Muscle layer of colon (tissue), 2 donors: ENCODE results near the gene PLPP7.
"Not testable (repeated sequence)": the region's sequence is repeated elsewhere in the genome, so short reads cannot be mapped to it uniquely, and the experiment has no call there.

Experiments used
- H3K27ac ChIP-seq: one replicate; pipeline ENCODE4 v1.7.0; 2013; ENCODE audit warnings: low read depth, mild to moderate bottlenecking, low read length, moderate library complexity
- H3K27me3 ChIP-seq, 2 donors: one replicate each; pipeline ENCODE4 v1.7.0; 2013; ENCODE audit warnings: low read length in 2 of 2, mild to moderate bottlenecking in 2 of 2; ENCODE audit not compliant: insufficient read depth in 2 of 2, control insufficient read depth in 1 of 2
- H3K36me3 ChIP-seq: one replicate; pipeline ENCODE4 v1.7.0; 2013; ENCODE audit warnings: mild to moderate bottlenecking, low read length; ENCODE audit not compliant: insufficient read depth
- H3K4me1 ChIP-seq: one replicate; pipeline ENCODE4 v1.7.0; 2013; ENCODE audit warnings: mild to moderate bottlenecking, low read length; ENCODE audit not compliant: insufficient read depth
- H3K4me3 ChIP-seq, 2 donors: one replicate each; pipeline ENCODE4 v1.7.0; 2013; ENCODE audit warnings: low read length in 2 of 2, low read depth in 1 of 2, mild to moderate bottlenecking in 1 of 2, moderate library complexity in 1 of 2
- H3K9ac ChIP-seq: one replicate; pipeline ENCODE4 v1.7.0; 2013; ENCODE audit warnings: low read length
- H3K9me3 ChIP-seq: one replicate; pipeline ENCODE4 v1.7.0; 2013; ENCODE audit warnings: mild to moderate bottlenecking, low read length
- donor health status: abdominal sarcoma.
- donor health status: Adenocarcinoma of cecum.

The PLPP7 gene

DNA sequence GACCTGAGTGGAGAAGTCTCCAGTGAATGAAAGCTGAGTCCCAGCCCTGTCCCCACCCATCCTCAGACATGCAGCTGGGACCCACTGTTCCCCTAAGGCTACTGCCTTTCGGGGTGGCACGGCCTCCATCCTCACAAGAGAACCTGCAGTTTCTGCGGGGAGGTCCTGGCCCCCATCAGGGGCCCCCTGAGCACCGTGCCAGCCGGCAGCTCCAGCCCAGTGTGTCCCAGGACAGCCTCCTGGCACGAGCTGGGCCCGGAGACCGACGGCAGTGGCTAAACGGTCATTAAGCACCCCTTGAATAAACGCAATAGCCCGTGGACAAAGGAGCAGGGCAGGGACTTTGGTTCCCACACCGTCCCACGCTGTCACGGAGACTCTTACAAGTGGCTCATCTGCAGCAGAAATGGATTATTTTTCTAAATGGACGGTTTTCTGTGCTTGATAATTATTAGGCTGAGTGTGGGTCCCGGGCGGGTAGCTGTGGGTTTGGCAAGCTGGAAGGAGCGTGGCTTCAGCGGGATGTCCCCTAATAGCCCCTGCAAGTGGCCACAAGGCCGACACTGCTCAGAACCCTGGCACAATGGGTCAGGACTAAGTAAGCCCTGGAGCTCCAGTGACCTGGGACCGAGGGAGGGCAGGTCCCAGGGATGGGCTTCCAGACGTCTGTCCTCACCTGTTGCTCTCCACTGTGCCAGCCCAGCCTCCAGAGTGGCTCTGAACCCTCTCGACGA lies 30.7 kb upstream of the PLPP7 start:
- Histone ChIP-seq H3K4me3 (no peak overlapping the region), H3K27ac (no peak overlapping the region), H3K4me1 (peaks cover 10% of the 10 kb centered on the region), H3K27me3 (no peaks in the 10 kb centered on the region), H3K9ac (no peak overlapping the region), H3K9me3 (no peaks in the 10 kb centered on the region), H3K36me3 (no peaks in the 10 kb centered on the region)

DNA sequence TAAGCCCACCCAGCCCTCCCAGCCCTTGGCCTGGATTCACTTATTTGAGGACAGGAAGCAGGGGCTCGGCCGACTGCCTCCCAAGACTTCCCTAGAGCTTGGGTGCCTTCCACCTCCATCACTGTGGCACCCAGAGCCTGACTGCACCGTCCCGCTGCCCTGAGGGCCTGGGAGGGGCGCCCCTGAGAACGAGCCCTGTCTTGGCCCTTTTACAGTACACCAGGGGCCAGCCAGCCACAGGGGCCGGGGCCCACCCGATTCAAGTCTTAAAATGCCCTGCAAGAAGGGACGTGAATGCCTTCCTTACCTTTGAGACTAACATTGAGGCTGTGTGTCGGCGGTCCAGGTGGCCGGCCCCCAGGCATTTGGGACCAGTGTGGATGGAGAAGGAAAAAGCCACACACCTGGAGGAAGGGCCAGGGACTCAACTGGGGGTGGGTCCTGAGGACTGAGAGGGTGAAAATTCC lies 30.1 kb upstream of the PLPP7 start:
- Histone ChIP-seq H3K9me3 (no peaks in the 10 kb centered on the region), H3K9ac (no peak overlapping the region), H3K4me3 (no peak overlapping the region), H3K4me1 (peaks cover 10% of the 10 kb centered on the region), H3K27ac (no peak overlapping the region), H3K27me3 (no peaks in the 10 kb centered on the region), H3K36me3 (no peaks in the 10 kb centered on the region)

DNA sequence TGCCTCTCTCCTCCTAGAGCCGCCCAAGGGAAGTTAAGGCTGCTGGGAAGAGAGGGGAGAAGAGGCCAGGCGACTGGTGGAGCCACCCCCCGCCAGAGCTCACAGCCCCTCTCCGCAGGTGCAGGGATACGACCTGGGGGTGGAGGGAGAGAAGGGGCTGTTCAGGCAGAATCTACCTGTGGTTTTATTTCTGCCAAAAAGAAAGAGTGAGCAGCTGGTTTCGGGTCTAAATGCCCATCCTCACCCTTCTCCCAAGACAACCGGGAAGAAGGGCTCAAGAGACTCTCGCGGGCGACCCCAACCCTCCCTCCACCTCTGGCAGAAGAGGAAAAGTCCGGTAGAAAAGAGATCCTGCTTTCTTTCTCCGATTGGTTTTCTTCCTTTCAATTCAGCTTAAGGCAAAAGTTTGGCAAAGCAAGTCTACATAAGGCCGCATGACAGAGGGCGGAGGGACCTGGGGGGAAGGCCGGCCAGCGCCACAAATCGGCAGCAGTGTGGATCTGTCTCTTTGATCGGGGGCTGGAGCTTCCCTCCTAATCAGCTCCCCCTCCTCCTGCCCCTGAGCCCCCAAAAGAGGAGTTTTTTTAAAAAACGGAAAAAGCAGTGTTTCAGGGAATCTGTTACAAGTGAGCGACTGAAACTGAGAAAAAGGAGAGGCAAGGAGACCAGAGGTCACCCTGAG lies 29.5 kb upstream of the PLPP7 start:
- H3K9ac ChIP-seq, result no peak overlapping the region
- H3K36me3 ChIP-seq, result no peaks in the 10 kb centered on the region
- H3K27me3 ChIP-seq, result no peaks in the 10 kb centered on the region
- no peak overlapping the region for H3K4me3 ChIP-seq
- H3K4me1 ChIP-seq, result peaks cover 10% of the 10 kb centered on the region
- H3K9me3 ChIP-seq, result no peaks in the 10 kb centered on the region
- no peak overlapping the region for H3K27ac ChIP-seq

- Histone ChIP-seq H3K27ac (no peak overlapping the region), H3K9me3 (no peaks in the 10 kb centered on the region), H3K4me3 (no peak overlapping the region), H3K4me1 (peaks cover 8% of the 10 kb centered on the region), H3K36me3 (no peaks in the 10 kb centered on the region), H3K9ac (no peak overlapping the region), H3K27me3 (no peaks in the 10 kb centered on the region)
These were observed 28.6 kb upstream of the PLPP7 start for GRCh38 chr9:131260751-131261452.

DNA sequence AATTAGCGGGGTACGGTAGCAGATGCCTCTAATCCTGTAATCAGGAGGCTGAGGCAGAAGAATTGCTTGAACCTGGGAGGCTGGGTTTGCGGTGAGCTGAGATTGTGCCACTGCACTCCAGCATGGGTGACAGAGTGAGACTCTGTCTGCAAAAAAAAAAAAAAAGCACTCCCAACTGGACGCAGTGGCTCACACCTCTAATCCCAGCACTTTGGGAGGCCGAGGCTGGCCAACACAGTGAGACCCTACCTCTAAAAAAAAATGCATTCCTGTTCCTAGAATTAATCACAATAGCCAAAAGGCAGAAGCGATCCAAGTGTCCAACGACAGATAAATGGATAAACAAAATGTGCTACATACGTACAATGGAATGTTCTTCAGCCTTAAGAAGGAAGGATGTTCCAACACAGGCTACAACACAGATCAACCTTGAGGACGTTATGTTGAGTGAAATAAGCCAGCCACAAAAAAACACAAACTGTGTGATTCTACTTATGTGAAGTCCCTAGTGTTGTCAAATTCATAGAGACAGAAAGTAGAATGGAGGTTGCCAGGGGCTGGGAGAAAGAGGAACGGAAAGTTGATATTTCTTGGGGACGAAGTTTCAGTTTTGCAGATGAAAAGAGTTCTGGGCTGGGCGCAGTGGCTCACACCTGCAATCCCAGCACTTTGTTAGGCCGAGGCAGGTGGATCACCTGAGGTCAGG lies 27.0 kb upstream of the PLPP7 start:
- Histone ChIP-seq H3K4me1 (no peaks in the 10 kb centered on the region), H3K9me3 (no peaks in the 10 kb centered on the region), H3K9ac (no peak overlapping the region), H3K27me3 (no peaks in the 10 kb centered on the region), H3K27ac (no peak overlapping the region), H3K36me3 (no peaks in the 10 kb centered on the region), H3K4me3 (no peak overlapping the region)

GRCh38 chr9:131263033-131263343 lies 26.5 kb upstream of the PLPP7 start:
- not testable (repeated sequence) for H3K4me1 ChIP-seq, H3K27me3 ChIP-seq, H3K9me3 ChIP-seq, H3K36me3 ChIP-seq, H3K9ac ChIP-seq, H3K27ac ChIP-seq, H3K4me3 ChIP-seq

GRCh38 chr9:131263701-131264100 lies 25.8 kb upstream of the PLPP7 start:
- H3K4me3 ChIP-seq, result no peak overlapping the region
- H3K9ac ChIP-seq, result no peak overlapping the region
- no peaks in the 10 kb centered on the region for H3K27me3 ChIP-seq
- H3K27ac ChIP-seq, result no peak overlapping the region
- H3K36me3 ChIP-seq, result no peaks in the 10 kb centered on the region
- H3K9me3 ChIP-seq, result no peaks in the 10 kb centered on the region
- H3K4me1 ChIP-seq, result no peaks in the 10 kb centered on the region

GRCh38 chr9:131264231-131264630 lies 25.3 kb upstream of the PLPP7 start:
- no peak overlapping the region for H3K27ac ChIP-seq
- no peak overlapping the region for H3K9ac ChIP-seq
- no peak overlapping the region for H3K4me3 ChIP-seq
- H3K4me1 ChIP-seq, result no peaks in the 10 kb centered on the region
- no peaks in the 10 kb centered on the region for H3K36me3 ChIP-seq
- no peaks in the 10 kb centered on the region for H3K27me3 ChIP-seq
- H3K9me3 ChIP-seq, result no peaks in the 10 kb centered on the region

GRCh38 chr9:131266266-131267229 lies 23.0 kb upstream of the PLPP7 start:
- no peaks in the 10 kb centered on the region for H3K36me3 ChIP-seq
- no peak overlapping the region for H3K27ac ChIP-seq
- no peaks in the 10 kb centered on the region for H3K27me3 ChIP-seq
- H3K4me1 ChIP-seq, result no peaks in the 10 kb centered on the region
- no peaks in the 10 kb centered on the region for H3K9me3 ChIP-seq
- H3K4me3 ChIP-seq, result no peak overlapping the region
- H3K9ac ChIP-seq, result no peak overlapping the region

DNA sequence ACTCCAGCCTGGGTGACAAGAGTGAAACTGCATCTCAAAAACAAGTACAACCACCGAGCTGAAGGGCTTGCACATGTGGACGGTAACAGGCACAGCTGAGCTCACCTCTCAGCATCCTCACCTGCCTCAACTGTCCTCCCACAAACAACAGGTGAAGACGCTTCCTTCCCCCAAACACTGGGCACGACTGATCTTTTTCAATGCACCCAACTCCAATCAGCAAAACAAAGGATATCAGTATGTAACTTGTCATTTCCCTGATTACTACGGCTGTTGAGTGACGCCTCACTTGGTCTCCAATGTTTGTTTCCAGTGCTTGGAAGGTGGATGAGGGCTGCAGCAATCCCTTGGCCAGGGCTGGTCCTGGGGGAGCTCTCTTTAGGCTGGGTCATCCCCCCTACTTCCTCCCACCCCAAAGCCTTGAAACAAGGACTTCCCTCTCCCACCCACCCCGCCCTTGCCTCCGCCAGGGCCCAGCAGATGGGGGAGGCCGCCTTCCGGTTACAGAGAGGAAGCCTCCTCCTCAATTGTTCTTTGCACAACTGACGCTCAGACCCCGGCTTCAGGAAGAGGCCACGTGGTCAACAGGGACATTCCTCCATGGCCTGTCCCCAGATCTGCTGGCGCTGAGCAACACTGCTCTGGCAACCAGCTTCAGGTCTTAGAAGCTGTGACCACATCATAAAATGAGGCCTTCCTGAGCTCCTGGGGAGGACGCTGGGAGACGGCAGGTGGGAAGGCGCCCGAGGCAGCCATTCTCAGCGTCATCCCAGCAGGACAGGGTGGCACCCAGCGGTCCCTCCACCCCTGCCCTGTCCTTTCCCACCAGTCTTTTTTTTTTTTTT lies 19.1 kb upstream of the PLPP7 start:
- Histone ChIP-seq H3K27me3 (peaks cover 0 to 21% of the 10 kb centered on the region in 2 donors), H3K4me1 (no peaks in the 10 kb centered on the region), H3K27ac (no peak overlapping the region), H3K36me3 (no peaks in the 10 kb centered on the region), H3K9ac (no peak overlapping the region), H3K4me3 (no peak overlapping the region), H3K9me3 (no peaks in the 10 kb centered on the region)
